Measurements from ENCODE around the gene RFPL3.

The RFPL3 gene

GRCh38 chr22:32328306-32329201 lies 29.1 kb upstream of the RFPL3 start:
- TF ChIP-seq CTCF (IDR thresholded peaks at IDR 0.05; ENCODE audit: low read depth, low read length, missing control alignments), result no peak
- no peak for DNase-seq (ENCODE audit: extremely low read depth, low read depth)

GRCh38 chr22:32329202-32329645 lies 28.4 kb upstream of the RFPL3 start:
- no peak for DNase-seq (ENCODE audit: extremely low read depth, low read depth)
- TF ChIP-seq CTCF (IDR thresholded peaks at IDR 0.05; ENCODE audit: low read depth, low read length, missing control alignments), result no peak
- H3K4me3 ChIP-seq (replicated peaks; ENCODE audit: low read depth, low read length), result no peak overlapping the region

More at GRCh38 chr22:32328306-32329201, 29.1 kb upstream of the RFPL3 start:
- no peak overlapping the region for H3K4me3 ChIP-seq (replicated peaks; ENCODE audit: low read depth, low read length)

GRCh38 chr22:32331236-32331917 lies 26.3 kb upstream of the RFPL3 start:
- TF ChIP-seq CTCF (IDR thresholded peaks at IDR 0.05; ENCODE audit: low read depth, low read length, missing control alignments), result no peak
- no peak for DNase-seq (ENCODE audit: extremely low read depth, low read depth)
- H3K4me3 ChIP-seq (replicated peaks; ENCODE audit: low read depth, low read length), result no peak overlapping the region

GRCh38 chr22:32331918-32332725 lies 25.5 kb upstream of the RFPL3 start:
- no peak overlapping the region for H3K4me3 ChIP-seq (replicated peaks; ENCODE audit: low read depth, low read length)
- DNase-seq (ENCODE audit: extremely low read depth, low read depth), result no peak
- TF ChIP-seq CTCF (IDR thresholded peaks at IDR 0.05; ENCODE audit: low read depth, low read length, missing control alignments), result no peak

GRCh38 chr22:32333141-32333768 lies 24.4 kb upstream of the RFPL3 start:
- DNase-seq (ENCODE audit: extremely low read depth, low read depth), result no peak
- no peak for TF ChIP-seq CTCF (IDR thresholded peaks at IDR 0.05; ENCODE audit: low read depth, low read length, missing control alignments)
- no peak overlapping the region for H3K4me3 ChIP-seq (replicated peaks; ENCODE audit: low read depth, low read length)

Data from HFF-Myc (cell line).